ENCODE measurements around the gene DENND1A.
"Not testable (repeated sequence)": the region's sequence is repeated elsewhere in the genome, so short reads cannot be mapped to it uniquely, and the experiment has no call there.

The DENND1A gene

DNA sequence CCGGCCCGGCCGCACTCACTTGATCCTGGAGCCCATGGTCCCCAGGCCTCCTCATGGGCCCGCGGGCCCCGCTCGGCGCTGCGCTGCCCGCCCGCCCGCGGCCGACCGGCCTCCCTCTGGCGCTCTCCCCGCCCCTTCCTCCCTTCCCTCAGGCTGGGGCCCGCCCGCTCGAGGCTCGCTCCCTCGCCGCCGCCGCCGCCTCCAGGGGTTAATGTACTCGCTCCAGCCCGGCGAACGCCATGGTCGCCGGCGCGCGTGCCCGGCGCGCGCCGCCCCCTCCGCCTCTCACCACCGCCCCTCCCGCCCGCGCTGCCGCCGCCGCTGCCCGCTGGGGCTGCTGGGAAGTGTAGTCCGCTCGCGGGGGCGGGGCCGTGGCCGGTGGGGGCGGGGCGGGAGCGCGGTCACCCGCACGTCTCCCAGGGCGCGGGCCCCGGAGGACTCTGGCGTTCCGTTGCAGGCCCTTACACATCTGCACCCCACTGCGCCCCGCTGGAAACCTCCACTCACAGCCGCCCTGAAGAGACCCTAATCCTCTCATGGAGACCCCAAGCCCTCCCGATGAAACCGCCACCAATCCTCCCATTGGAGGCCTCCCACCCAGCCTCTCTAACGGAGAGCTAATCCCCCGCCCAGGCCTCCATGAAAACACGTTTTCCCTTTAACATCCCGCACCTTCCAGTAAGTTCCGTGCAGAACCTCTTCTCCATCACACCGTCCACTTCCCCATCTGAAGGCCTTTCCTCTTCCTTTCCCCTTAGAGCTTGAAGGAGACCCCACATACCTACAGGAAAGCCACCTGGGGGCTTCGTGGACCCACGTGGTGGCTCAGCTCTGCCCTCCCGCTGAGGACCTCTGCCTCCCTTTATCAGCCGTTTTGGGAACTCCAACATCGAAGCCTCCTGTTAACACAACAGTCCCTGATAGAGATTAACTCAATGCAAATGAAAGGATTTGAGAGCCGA, at the start of gene DENND1A:
DENND1A (minus strand) TSS at position 257 of the 962 bp plus-strand sequence; CDS start at position 36, 221 bp downstream.
- TF ChIP-seq, protein P1, sequence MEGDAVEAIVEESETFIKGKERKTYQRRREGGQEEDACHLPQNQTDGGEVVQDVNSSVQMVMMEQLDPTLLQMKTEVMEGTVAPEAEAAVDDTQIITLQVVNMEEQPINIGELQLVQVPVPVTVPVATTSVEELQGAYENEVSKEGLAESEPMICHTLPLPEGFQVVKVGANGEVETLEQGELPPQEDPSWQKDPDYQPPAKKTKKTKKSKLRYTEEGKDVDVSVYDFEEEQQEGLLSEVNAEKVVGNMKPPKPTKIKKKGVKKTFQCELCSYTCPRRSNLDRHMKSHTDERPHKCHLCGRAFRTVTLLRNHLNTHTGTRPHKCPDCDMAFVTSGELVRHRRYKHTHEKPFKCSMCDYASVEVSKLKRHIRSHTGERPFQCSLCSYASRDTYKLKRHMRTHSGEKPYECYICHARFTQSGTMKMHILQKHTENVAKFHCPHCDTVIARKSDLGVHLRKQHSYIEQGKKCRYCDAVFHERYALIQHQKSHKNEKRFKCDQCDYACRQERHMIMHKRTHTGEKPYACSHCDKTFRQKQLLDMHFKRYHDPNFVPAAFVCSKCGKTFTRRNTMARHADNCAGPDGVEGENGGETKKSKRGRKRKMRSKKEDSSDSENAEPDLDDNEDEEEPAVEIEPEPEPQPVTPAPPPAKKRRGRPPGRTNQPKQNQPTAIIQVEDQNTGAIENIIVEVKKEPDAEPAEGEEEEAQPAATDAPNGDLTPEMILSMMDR (IDR thresholded peaks at IDR 0.05; ENCODE audit: control insufficient read depth, extremely low read depth, insufficient read depth): no peak
- peak; percentile 60 for DNase-seq (ENCODE audit: low read depth)
- peak within 1 kb of the TSS; percentile 70 for H3K4me3 ChIP-seq (ENCODE audit: low read depth, low read length)

- DNase-seq (ENCODE audit: low read depth): no peak
- TF ChIP-seq, protein P1 (IDR thresholded peaks at IDR 0.05; ENCODE audit: control insufficient read depth, extremely low read depth, insufficient read depth): no peak
- H3K4me3 ChIP-seq (ENCODE audit: low read depth, low read length): no peak overlapping the region
Observed at GRCh38 chr9:123978981-123979380, 49.1 kb upstream of the DENND1A start.

DNA sequence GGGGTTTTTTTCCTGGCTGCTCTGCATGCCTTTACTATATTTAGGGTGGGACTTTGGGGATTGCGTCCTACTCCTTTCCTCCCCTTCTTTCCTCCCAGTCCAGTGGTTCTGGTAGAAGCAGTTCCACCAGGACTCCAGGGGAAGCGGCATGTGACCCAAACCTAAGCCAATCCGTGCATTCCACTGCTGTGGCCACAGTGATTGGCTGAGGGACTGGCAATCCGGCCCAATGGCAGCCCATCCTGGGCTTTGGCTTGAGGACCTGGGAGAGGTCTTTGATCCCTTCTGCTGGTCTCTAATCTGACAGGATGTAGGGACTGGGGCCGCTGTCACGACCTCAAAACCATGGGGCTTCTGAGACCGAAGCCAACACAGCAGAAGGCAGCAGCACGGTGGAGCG, 46.7 kb upstream of the DENND1A start:
- DNase-seq (ENCODE audit: low read depth); H3K4me3 ChIP-seq (ENCODE audit: low read depth, low read length): not testable (repeated sequence)

DNA sequence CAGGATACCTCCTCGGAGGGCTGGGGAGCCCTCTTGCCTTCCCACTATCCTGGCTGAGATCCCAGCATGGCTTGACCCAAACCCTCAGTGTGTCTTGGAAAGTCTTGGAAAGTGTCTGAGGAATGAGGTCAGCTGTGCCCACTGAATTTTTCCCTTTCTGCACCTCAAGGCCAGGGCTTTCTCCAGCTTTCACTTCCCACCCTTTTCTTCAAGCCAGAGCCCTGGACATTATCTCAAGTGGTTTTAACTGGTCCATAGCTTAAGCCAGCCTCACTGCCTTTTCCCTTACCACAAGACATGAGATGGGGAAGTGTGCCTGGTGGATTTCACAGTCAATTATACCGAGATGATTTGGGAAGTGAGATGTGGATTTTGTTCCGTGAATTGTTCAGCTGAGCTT, 45.9 kb upstream of the DENND1A start:
- H3K4me3 ChIP-seq (ENCODE audit: low read depth, low read length): no peak overlapping the region
- no peak for DNase-seq (ENCODE audit: low read depth)
- TF ChIP-seq, protein P1 (IDR thresholded peaks at IDR 0.05; ENCODE audit: control insufficient read depth, extremely low read depth, insufficient read depth): no peak

- TF ChIP-seq, protein P1 (IDR thresholded peaks at IDR 0.05; ENCODE audit: control insufficient read depth, extremely low read depth, insufficient read depth): no peak
- H3K4me3 ChIP-seq (ENCODE audit: low read depth, low read length): no peak overlapping the region
- DNase-seq (ENCODE audit: low read depth): no peak
Observed at GRCh38 chr9:123974471-123974870, 44.5 kb upstream of the DENND1A start.

GRCh38 chr9:123973590-123974223, 43.8 kb upstream of the DENND1A start:
- TF ChIP-seq, protein P1 (IDR thresholded peaks at IDR 0.05; ENCODE audit: control insufficient read depth, extremely low read depth, insufficient read depth): no peak
- no peak for DNase-seq (ENCODE audit: low read depth)
- no peak overlapping the region for H3K4me3 ChIP-seq (ENCODE audit: low read depth, low read length)

DNA sequence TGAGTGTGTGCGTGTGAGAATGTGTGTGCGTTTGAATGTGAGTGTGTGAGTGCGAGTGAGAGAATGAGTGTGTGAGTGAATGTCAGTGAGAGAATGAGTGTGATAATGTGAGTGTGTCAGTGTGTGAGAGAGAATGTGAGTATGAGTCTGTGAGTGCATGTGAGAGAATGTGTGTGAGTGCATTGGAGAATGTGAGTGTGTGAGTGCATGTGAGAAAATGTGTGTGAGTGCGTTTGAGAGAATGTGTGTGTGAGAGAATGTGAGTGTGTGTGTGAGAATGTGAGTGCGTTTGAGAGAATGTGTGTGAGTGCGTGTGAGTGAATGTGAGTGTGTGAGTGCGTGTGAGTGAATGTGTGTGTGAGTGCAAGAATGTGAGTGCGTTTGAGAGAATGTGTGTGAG, 42.7 kb upstream of the DENND1A start:
- no peak overlapping the region for H3K4me3 ChIP-seq (ENCODE audit: low read depth, low read length)
- TF ChIP-seq, protein P1 (IDR thresholded peaks at IDR 0.05; ENCODE audit: control insufficient read depth, extremely low read depth, insufficient read depth): no peak
- DNase-seq (ENCODE audit: low read depth): no peak

All from LNCaP clone FGC (cell line).